Inflammatory macrophage treated with lipopolysaccharide for 1 hour (primary cell): ENCODE results near the gene IGHMBP2.

ENCODE experiments used
- DNase-seq, 2 donors: peaks; one replicate each; pipeline ENCODE4 v3.0.0-alpha.2; 2020 to 2022

IGHMBP2 gene

GRCh38 chr11:68988491-68988890 lies 84.8 kb downstream of the IGHMBP2 start:
- no peak for DNase-seq
